Measurements from ENCODE around the gene HSF2BP.

DNA sequence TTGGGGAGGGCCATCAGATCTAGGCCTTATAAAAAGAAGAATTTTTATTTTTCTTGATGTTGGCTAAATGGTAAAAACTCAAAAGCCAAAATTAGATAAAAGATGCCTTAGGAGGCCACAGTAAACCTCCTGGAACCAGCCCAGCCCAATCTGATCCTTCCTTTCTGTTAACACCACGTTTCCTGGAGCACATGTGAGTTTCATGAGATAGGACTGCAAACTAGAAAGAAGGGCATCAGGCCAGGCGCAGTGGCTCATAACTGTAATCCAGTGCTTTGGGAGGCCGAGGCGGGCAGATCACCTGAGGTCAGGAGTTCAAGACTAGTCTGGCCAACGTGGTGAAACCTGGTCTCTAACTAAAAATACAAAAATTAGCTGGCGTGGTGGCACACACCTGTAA lies 6.7 kb downstream of the HSF2BP start:
- TF ChIP-seq, protein P1, sequence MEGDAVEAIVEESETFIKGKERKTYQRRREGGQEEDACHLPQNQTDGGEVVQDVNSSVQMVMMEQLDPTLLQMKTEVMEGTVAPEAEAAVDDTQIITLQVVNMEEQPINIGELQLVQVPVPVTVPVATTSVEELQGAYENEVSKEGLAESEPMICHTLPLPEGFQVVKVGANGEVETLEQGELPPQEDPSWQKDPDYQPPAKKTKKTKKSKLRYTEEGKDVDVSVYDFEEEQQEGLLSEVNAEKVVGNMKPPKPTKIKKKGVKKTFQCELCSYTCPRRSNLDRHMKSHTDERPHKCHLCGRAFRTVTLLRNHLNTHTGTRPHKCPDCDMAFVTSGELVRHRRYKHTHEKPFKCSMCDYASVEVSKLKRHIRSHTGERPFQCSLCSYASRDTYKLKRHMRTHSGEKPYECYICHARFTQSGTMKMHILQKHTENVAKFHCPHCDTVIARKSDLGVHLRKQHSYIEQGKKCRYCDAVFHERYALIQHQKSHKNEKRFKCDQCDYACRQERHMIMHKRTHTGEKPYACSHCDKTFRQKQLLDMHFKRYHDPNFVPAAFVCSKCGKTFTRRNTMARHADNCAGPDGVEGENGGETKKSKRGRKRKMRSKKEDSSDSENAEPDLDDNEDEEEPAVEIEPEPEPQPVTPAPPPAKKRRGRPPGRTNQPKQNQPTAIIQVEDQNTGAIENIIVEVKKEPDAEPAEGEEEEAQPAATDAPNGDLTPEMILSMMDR (conservative IDR thresholded peaks at IDR 0.05): no peak
- TF ChIP-seq EZH2 (IDR thresholded peaks at IDR 0.05; ENCODE audit: low read depth): no peak

All from PC-9 (cell line).